Transverse colon (tissue), 3 donors: ENCODE data around the gene SHH.

Experiments
- POLR2A ChIP-seq: fragments of 450-650 bp; IDR thresholded peaks from one replicate; pipeline ENCODE4 v1.6.1; 2016; ENCODE audit warnings: antibody characterized with exemption, mild to moderate bottlenecking, moderate library complexity
- TF ChIP-seq, protein P1 (sequence below), 5 experiments: fragments of 200-600 bp in 3 of 5; fragments of 450-650 bp in 2 of 5; sonication (generic) in 3 of 5; IDR thresholded peaks; 1 replicate in 2 of 5; 2 replicates in 3 of 5; pipeline ENCODE4 v1.5.1; 2016 to 2017; ENCODE audit warnings: antibody characterized with exemption in 5 of 5, inconsistent platforms in 3 of 5, mild to moderate bottlenecking in 2 of 5, moderate library complexity in 1 of 5

DNA sequence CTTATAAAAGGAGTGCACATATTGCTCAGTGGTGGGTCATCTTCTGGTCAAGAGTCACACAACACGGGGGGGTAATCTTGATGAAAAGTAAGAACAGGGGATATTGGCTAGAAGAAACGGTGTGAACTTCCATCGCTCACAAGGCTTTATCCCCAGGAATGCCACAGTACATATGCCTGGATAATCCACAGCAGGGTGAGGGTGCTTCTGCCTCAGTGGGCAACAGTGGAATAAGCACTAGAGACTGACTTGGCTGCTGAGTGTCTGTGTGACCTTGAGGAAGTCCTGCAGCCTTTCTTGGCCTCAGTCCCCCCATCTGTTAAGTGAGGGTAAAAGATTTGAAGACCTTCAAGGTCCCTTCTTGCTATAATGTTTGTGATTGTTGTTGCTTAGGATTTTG is 44.9 kb upstream of the SHH start:
- TF ChIP-seq POLR2A = no peak
- TF ChIP-seq, protein P1, sequence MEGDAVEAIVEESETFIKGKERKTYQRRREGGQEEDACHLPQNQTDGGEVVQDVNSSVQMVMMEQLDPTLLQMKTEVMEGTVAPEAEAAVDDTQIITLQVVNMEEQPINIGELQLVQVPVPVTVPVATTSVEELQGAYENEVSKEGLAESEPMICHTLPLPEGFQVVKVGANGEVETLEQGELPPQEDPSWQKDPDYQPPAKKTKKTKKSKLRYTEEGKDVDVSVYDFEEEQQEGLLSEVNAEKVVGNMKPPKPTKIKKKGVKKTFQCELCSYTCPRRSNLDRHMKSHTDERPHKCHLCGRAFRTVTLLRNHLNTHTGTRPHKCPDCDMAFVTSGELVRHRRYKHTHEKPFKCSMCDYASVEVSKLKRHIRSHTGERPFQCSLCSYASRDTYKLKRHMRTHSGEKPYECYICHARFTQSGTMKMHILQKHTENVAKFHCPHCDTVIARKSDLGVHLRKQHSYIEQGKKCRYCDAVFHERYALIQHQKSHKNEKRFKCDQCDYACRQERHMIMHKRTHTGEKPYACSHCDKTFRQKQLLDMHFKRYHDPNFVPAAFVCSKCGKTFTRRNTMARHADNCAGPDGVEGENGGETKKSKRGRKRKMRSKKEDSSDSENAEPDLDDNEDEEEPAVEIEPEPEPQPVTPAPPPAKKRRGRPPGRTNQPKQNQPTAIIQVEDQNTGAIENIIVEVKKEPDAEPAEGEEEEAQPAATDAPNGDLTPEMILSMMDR (IDR thresholded peaks at IDR 0.05) = no peak
